Measurements from ENCODE around the gene STXBP6.
"Not testable (repeated sequence)": the region's sequence is repeated elsewhere in the genome, so short reads cannot be mapped to it uniquely, and the experiment has no call there.

STXBP6 gene

DNA sequence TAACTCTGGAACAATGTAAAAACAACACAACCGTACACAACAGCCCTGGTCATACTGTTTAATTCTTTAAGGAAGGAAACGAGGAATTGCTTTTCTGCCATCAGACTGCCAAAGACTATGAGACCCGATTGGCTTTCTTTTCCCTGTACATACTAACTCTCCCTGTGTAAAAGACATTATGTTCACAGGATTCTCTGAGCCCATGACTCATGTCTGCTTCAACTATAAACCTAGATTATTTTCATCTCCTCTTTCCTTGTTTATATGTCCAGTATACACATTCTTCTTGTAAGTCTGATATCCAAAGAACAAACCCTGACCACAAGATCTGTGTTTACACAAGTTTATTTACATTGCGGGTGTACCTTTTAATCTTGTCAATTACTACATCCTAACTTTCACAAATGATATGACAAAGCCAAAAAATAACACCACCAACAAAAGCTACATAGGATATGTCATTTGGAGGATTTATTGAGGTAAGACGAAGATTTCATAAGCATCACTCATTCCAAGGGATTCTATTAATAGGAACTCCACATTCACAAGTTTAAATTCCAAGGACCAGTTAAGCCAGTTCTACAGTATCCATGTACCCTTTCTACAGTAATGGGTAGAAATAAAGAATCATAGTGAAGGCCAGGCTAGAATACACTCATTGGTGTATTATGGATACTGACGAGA lies 67.3 kb downstream of the STXBP6 start:
- no peak for DNase-seq

DNA sequence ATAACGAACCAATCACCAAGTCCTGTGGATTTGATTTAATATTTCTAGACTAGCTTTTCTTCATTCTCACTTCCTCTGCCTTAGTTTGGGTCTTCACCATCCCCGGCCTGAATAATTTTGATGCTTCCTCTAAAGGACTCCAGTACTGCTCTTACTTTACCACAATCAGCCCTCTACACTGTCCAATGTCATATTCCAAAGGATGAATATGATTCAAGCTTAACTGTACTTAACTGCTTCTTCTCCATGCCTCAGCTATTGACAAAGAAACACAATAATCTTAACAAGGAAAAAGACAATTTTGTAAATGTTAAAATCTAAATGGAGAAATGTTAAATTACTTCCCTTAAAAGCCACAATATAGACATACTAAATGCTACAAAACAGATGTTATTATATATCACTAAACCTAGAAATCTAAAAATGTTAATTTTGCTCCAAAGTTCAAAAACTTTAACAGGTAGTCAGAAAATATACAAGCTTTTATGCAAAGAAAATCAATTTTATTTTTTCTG lies 70.2 kb downstream of the STXBP6 start:
- DNase-seq = no peak

DNA sequence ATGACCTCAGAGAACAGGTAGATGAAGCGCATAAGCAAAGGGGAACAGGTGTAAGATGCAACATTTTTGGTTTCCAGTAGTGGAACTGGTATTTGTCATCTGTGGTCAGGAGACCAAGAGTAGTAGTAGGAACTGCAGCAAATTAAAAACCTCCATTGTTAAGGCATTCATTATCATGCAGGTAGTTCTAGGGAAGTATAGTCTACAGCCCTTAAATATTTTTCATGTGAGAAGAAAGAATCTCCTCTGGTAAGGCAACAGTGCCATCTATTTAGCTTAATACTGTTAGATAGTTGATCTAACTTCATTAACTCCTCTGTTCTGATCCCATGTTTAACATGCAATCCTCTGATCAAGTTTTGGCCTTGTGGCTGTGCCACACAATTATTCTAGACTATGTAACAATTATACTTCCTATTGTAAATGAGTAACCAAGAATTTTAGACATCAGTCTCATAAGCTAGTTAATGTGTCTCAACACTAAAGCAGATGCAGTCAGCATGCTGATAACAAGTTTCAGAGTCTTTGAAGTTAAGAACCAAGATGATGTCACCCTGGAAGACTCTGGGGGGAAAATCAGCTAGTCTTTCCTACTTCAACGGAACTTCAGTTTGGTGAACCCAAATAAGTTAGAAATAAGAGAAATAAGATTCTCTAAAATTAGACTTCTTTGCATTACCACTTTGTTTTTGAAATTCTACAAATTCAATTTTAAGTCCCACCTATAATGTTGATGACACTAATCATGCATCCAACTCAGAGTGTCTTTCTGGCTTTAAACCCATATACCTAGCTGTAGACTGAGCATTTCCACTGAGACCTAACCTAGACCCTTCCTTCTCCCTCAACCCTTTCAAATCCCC lies 70.9 kb downstream of the STXBP6 start:
- no peak for DNase-seq

DNA sequence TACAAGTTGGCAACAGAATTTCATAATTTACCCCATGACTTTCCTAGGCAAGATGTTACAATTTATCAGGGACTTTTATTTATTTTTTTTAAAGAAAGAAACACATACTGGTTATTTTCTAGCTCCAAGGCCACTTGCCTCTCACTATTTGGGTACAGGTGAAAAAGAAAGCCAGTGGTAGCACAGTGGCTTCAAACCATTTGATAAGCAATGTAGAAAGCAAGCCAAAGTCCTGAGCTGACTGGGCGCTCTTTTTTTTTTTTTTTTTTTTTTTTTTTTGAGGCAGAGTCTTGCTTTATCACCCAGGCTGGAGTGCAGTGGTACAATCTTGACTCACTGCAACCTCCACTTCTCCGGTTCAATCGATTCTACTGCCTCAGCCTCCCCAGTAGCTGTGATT lies 73.3 kb downstream of the STXBP6 start:
- no peak for DNase-seq

DNA sequence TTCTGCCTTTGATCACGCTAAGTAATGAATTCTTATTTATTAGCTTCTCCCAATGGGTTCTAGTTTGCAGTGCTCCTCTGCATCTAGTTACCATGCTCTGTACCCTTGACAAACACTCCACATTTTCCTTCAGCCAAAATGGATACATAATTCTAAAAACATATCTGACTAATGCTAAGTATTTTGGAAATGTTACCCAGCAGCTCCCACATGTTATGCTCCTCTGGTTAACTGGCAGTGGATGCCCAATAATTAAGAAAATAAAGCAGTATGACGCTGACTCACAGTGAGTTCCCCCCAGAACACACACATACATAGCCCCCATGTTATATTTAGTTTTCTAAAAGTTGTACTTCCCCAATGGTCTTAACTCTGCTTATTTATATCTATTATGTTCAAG lies 74.6 kb downstream of the STXBP6 start:
- DNase-seq = no peak

DNA sequence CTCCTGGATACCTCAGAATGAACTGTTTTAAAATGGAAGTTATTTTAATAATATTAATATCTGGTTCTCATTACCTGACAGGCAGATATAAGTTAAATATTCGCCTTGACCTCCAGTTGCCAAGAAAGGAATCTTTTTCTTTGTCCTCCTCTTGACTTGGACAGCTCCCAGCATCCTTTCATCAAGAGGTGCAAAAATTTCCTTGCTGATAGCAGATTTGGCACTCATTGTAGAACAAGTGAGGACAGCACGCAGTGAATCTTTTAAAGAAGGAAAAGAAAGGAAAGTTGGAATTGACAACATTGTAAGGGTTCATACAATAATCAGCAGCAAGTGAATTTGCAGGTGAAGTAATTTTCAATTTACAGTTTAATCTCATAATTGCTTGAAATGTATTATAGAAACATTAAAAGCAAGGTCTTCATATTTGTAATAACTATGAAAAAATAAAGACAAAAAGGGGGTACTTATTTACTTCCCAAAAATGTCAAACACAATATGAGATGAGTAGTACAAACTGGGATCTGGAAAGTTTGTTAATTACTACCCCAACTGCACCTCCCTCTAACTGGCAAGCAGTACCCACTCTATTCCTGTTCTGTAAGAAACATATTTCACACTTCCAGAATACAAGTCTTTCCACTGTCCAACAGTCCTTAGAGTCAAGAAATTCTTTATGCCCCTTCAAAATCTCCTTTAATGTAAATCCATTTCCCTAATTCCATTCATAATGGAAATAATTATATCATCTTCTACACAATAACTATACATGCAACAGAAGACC lies 75.2 kb downstream of the STXBP6 start:
- no peak for DNase-seq

DNA sequence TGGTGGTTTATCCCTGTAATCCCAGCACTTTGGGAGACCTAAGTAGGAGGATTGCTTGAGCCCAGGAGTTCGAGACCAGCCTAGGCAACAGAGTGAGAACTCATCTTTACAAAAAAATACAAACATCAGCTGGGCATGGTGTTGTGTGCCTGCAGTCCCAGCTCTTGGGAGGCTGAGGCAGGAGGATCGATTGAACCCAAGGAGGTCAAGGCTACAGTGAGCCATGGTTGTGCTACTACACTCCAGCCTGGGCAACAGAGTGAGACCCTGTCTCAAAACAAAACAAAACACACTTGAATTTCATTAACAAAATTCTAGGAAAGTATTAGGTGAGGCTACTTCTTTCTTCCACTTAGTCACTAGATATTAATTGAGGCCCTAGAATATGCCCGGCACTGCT lies 77.1 kb downstream of the STXBP6 start:
- DNase-seq = no peak

DNA sequence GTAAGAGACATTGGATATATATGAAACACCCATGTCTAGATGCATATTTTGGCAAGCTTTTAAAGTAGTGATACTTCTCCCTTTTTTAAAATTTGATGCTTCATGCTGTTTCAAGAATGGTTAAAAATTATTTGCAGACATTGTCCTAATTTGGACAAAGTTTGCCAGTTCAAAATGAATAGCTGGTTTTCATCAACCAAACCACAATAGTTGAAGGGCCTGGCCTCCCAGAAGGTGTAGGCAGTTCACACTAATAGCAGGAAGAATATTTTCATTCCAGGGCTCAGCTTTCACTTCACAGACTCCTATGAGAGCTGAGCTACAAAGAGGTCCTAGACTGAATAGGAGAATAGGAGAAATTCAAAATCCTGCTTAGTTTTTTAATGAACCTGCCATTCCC lies 78.7 kb downstream of the STXBP6 start:
- no peak for DNase-seq

DNA sequence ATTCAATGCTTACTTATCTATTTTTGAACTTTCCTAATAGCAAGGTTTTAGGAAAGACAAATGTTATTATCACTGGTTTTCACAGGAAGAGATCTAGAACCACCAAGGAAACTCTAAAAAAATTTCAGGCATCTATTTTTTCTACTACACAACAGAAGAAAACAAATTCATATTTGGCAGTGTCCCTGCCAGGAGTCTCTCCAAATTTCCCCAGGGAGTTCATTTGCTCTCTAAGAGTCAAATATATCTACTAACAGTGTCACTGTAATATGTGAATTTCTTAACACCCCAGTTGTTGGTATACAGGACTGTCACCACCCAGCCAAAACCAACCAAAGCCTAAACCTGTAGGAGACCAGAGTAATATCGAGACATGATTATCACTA lies 83.4 kb downstream of the STXBP6 start:
- no peak for DNase-seq

DNA sequence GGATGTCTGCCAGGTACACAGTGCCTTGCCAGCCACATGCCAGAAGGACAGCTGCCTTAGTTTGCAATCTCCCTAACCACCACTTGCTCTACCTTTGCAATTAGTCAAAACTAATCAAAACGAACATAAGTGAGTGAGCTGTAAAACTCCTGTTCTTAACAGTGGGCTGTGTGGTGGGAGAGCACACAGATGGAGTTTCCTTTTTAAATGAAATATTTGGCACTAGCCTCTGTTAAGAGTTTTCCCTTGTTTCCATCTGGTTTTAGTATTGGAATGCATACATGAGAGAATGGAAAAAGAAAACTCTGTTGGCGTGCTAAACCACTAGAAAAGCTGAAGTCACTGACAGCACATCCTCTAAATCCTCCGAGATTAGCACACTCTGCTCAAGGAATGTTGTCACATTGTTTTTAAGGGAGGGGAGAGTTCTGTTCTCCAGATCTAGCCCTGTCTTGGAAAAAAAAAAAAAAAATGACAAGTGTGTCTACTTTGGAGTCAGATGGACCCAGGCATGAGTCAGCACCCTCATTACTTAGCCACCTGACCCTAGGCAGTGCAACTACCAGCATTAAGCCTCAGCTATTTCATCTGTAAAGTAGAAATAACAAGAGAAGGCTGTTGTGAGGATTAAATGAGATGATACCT lies 83.9 kb downstream of the STXBP6 start:
- no peak for DNase-seq

DNA sequence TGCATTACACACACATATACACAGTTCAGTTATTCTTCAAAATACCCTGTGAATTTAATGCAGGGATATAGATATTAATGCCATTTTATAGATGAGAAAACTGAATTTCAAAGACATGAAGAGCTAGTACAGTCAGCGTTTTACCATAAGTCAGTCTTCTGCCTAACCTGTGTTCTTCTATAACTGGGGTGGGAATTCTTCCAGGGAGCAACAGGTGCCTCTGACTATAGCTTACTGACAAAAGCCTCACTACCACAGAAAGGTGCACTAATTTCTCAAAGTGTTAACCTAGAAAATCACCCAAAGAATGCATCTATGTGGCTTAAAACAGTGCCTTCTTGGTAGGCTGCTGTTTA lies 84.4 kb downstream of the STXBP6 start:
- DNase-seq = no peak

DNA sequence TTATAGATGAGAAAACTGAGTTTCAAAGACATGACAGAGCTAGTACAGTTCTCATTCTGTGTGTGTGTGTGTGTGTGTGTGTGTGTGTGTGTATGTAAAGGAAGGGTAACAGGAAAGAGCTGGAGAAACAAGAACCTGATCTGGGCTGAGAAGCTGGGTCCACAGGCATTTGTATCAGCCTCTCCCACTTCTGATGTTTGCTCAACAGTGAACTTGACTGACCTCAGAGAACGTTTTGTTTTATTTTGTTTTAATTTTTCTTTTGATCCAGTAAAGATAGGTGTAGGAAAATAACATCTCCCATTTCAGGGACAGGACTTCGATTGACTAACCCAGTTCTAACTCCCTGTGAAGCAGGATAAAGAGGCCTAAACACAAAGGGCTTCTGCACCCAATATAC lies 85.4 kb downstream of the STXBP6 start:
- DNase-seq = no peak

DNA sequence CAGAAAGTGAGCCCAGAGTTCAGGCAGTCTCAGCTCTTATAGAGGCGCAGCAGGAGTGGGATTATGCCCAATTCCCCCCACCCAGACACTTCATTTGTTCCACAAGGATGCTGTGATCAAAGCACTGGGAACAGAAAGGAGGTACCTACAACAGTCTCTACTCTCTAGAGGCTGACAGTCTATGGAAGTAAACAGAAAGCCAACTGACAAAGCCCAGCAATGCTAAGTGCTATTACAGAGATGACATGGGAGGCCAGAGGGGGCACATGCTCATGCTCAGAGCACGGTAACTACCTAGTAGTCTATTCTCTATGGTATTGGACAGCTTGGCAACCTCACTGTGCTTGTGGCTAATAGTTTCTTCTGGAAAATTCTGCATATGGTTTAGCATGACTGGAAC lies 85.9 kb downstream of the STXBP6 start:
- no peak for DNase-seq

DNA sequence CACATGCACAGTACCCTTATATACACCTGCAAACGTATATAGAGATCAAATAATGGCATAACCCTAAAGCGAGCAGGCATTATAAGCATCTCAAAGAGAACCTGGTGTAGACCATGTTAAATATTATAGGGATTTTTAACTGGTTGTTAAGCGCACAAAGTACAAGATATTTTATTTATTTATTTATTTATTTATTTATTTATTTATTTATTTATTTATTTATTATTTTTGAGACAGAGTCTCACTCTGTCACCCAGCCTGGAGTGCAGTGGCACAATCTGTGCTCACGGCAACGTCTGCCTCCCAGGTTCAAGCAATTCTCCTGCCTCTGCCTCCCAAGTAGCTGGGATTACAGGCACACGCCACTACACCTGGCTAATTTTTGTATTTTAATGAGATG lies 87.8 kb downstream of the STXBP6 start:
- DNase-seq = not testable (repeated sequence)

DNA sequence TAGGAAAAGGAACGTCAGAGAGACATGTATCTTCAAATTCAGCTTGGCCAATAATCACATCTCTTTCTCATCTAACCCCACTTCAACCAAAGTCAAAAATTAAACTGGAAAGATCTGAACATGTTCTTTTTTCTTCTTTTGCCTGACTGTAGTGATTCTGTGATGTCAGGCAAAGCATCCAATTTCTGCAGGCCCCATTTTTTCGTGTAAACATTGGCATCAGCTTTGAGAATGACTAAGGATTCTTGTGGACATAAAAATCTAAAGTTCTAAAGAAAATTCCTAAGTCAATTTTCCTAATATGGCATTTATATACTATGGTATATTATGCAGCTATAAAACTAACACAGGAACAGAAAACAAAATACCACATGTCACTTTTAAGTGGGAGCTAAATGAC lies 89.1 kb downstream of the STXBP6 start:
- no peak for DNase-seq

DNA sequence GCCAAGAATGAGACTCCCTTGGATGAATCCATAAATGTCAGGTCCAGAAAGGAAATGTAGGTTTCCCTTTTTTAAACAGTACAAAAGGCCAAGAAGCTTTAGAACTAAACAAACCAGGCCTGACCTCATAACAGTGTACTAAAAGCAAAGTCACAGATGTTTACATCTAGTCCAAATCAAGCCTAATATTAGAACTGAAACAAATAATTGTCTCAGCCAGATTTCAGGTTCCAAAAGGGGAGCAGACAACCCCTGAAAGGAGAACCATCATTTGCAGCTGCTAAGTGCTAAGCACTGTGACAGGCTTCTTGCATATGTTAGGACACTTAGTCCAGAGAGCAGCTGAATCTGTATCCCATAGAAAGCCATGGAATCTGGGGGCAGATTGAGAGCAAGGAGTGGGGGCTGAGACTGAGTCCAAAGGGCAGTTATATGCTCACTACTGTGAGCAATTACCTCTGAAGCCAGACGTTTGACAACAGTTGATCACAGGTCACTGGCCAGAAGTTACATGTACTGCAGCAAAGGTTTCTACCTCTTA lies 90.1 kb downstream of the STXBP6 start:
- DNase-seq = no peak

DNA sequence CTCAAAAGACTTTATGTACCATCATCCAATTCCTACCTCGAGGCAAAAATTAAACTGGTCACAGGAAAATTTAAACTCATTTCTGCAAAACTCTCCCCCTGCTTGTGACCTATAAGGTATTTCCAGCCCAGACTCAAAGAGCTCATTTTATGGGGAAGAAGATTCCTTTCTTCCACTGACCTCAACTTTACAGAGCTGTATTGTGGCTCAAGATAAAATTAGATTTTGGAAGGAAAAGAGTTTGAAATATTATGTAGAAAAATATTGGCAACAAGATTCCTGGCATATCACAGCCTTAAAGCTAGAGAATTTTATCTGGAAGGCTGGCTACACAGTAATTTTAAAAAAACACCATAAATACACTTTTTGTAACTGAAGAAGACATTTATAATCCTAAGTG lies 91.7 kb downstream of the STXBP6 start:
- DNase-seq = no peak

DNA sequence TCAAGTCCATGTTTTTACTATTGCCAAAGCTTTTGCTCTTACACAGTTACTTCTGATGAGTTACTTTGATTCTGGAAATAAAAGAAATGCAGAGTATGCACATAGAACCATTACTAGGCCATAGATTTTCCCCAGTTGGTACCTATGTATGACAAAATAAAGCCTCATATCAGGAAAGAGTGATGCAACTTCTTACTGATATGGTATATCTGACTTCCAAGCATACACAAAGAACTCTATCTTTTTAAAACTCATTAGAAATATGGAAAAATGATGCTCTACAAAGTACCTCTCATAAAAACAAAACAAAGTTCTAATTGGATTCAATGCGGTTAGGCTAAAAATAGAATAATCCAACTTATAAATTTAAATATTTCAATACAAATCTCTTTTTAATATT lies 92.1 kb downstream of the STXBP6 start:
- DNase-seq = no peak

DNA sequence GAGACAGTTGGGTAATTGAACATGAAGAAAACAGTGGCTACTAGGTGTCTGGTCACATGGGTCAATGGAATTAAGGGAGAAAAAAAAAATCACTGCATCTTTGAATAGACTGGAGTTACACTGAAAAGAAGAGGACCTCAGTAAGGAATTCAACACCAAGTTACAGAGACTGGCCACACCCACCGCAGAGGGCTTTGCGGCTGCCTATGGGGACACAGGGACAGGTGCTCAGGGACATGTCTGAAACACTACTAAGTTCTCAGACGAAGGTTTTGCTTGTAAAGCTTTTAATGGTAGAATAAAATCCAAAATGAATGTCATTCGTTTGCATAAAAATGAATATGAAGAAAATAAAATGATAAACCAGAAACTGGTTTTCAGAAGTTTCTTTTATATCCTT lies 93.8 kb downstream of the STXBP6 start:
- DNase-seq = no peak

DNA sequence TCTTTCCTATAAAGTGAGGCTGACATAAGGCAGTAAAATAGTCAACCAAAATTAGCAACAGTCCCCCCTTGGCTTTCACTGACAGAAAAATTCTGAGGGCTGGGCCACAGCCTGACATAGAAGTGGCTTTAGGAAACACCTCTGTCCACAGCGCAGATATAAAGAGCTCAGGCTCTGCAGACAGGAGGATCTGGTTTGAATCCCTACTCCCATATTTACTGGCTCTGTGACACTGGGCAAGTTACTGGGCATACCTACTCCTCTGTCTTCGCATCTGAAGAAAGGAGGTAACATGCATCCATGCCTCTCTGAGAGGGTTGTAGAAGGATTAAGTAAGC lies 95.3 kb downstream of the STXBP6 start:
- DNase-seq = no peak

DNA sequence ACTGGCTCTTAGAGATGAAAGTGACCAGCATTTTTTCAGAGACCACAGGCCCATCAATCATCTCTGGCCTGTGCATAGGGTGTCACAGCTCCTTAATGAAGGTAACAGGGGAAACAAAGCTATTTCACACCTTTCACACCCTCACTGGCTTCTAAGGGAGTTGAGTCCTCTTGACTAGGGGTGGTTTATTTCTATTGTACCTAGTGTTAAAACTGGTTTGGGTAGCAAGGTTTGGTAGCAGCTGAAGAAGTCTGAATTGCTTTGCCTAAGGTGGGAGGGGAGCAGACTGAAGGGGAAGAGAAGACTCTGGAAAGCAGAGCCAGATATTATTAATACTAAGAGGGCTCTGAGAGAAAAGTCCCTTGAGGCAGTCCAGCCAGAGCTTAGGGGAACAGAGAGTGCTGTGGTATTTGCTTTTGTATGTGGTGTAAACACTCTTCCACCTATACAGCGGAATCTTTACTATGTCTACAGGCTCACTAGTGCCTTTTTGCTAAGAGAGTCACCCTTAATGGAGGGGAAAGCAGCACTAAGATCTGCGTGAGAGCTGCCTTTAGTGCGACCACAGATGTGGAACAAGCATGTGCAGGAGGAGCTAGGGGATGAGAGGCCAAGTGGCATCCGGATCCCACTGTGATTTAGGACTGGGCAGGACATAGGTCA lies 95.8 kb downstream of the STXBP6 start:
- no peak for DNase-seq

DNA sequence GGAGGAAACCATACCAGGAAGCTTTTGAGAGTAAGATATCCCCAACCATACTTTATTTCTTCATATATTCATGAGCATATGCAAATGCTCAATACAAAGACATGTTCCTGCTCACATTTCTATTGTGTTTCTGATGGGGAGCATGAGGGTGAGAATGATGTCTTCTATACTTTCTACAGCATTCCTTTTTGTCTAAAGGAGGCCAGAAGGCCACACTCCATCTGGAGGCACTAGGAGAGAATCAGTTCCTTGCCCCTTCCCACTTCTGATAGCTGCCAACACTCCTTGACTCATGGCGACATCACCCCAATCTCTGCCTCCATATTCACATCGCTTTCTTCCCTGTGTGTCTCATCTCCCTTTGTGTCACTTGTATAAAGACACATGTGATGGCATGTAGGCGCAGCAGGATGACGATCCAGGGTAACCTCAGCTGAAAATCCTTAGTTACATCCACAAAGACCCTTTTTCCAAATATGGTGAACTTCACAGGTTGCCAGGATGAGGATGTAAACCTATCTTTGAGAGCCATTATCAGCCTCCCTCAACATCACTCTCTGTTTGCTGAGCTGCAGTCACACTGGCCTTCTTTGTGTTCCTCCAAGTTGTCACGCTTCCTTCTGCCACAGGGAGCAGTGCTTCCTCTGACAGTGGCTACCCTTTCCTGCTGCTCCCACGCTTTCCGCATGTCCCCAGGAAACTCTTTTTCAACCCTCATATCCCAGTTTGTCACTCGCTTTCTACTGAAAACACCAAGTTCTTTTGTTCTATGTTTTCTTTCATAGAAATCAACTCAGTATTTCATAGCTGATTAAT lies 96.9 kb downstream of the STXBP6 start:
- DNase-seq = no peak
